ENCODE results near the gene EBF4. TPM values are rescaled to one million over a fixed set of nuclear protein-coding genes. Genes with fewer than 3 reads are reported as not detected.
"Not testable (repeated sequence)": the region's sequence is repeated elsewhere in the genome, so short reads cannot be mapped to it uniquely, and the experiment has no call there.

Gene EBF4
- total and polyA plus RNA-seq, 7 experiments from 2014 or later = 0.09 to 10.5 (median 6.7) TPM

GRCh38 chr20:2761885-2762284 is 69.3 kb downstream of the EBF4 start:
- ChIA-PET POLR2A (no interaction called here), CTCF (interaction anchor here (1.6 kb wide), 1 partner anchor 9 kb away, joined by 5 read pairs; no protein-coding TSS in a partner anchor)
- Mint-ChIP-seq H3K36me3 (no peaks in the 10 kb centered on the region), H3K9me3 (no peaks in the 10 kb centered on the region), H3K27ac (no peak overlapping the region), H3K4me1 (peaks cover 0 to under 1% (median 0%) of the 10 kb centered on the region in 7 donors), H3K27me3 (peaks cover under 1 to 8% (median 6%) of the 10 kb centered on the region in 5 donors), H3K4me3 (no peak overlapping the region)
- intact Hi-C loops (cut with micrococcal nuclease) = no loop called here
- no peak overlapping the region for H3K4me3 ChIP-seq (ENCODE audit: low read length)
- DNase-seq = no peak
- no peak for ATAC-seq
- H3K4me1 ChIP-seq (ENCODE audit: control insufficient read depth in 2 of 2, insufficient read depth in 2 of 2, low read length in 2 of 2) = no peaks in the 10 kb centered on the region
- no peak overlapping the region for H3K27ac ChIP-seq (ENCODE audit: low read depth, low read length)
- no peaks in the 10 kb centered on the region for H3K36me3 ChIP-seq (ENCODE audit: control insufficient read depth in 2 of 3, insufficient read depth in 3 of 3, low read length in 3 of 3)
- H3K27me3 ChIP-seq (ENCODE audit: control insufficient read depth in 2 of 2, insufficient read depth in 2 of 2, low read length in 2 of 2) = no peaks in the 10 kb centered on the region
- no peaks in the 10 kb centered on the region for H3K9me3 ChIP-seq (ENCODE audit: control insufficient read depth in 2 of 3, low read length in 3 of 3)

DNA sequence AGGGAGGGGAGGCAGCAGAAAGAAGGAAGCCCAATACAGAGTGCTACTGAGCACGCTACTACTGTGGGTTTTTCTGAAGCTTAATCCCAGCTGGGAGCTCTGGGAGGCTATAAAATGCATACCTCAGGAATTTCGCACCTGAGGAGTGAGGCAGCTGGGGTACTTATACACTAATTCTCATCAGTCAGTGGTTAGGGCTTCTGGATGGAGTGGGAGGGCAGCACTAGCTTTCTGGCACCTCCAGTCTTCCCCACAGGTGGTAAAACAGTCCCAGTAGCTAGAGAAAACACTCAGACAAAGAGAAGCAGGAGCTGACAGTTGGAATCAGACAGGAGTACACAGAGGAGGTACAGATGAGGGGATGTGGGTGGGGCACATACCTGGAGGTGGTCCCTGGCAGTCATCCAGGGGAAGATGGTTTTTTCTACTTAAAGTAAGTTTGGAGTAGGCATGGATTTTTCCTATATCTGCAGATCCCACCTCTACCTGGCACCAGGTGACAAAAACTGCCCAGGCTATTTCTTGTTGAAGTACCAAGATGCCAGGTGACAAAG is 70.1 kb downstream of the EBF4 start:
- Mint-ChIP-seq H3K27me3 (peaks cover 0 to 14% (median 9%) of the 10 kb centered on the region in 5 donors), H3K9me3 (no peaks in the 10 kb centered on the region), H3K36me3 (no peaks in the 10 kb centered on the region), H3K27ac (no peak overlapping the region), H3K4me3 (no peak overlapping the region), H3K4me1 (no peaks in the 10 kb centered on the region)
- no peaks in the 10 kb centered on the region for H3K27me3 ChIP-seq (ENCODE audit: control insufficient read depth in 2 of 2, insufficient read depth in 2 of 2, low read length in 2 of 2)
- H3K4me1 ChIP-seq (ENCODE audit: control insufficient read depth in 2 of 2, insufficient read depth in 2 of 2, low read length in 2 of 2) = no peaks in the 10 kb centered on the region
- DNase-seq (no peak), ATAC-seq (no peak)
- no peak overlapping the region for H3K27ac ChIP-seq (ENCODE audit: low read depth, low read length)
- no peak overlapping the region for H3K4me3 ChIP-seq (ENCODE audit: low read length)
- no peaks in the 10 kb centered on the region for H3K36me3 ChIP-seq (ENCODE audit: control insufficient read depth in 2 of 3, insufficient read depth in 3 of 3, low read length in 3 of 3)
- no peaks in the 10 kb centered on the region for H3K9me3 ChIP-seq (ENCODE audit: control insufficient read depth in 2 of 3, low read length in 3 of 3)
- POLR2A ChIA-PET = no interaction called here
- intact Hi-C loops (cut with micrococcal nuclease) = no loop called here
- CTCF ChIA-PET = interaction anchor here (1.2 to 1.6 kb wide), 2 partner anchors 10 to 222 kb away, joined by 3 to 5 read pairs; no protein-coding TSS in a partner anchor

- intact Hi-C loops (cut with micrococcal nuclease) = no loop called here
- Mint-ChIP-seq H3K27me3 (peaks cover 0 to 16% (median 11%) of the 10 kb centered on the region in 5 donors), H3K4me3 (no peak overlapping the region), H3K9me3 (no peaks in the 10 kb centered on the region), H3K4me1 (no peaks in the 10 kb centered on the region), H3K36me3 (no peaks in the 10 kb centered on the region), H3K27ac (no peak overlapping the region)
- no peaks in the 10 kb centered on the region for H3K27me3 ChIP-seq (ENCODE audit: control insufficient read depth in 2 of 2, insufficient read depth in 2 of 2, low read length in 2 of 2)
- no peak for DNase-seq
- ChIA-PET POLR2A (no interaction called here), CTCF (interaction anchor here (1.2 to 1.6 kb wide), 2 partner anchors 10 to 221 kb away, joined by 3 to 5 read pairs; no protein-coding TSS in a partner anchor)
- H3K4me1 ChIP-seq (ENCODE audit: control insufficient read depth in 2 of 2, insufficient read depth in 2 of 2, low read length in 2 of 2) = no peaks in the 10 kb centered on the region
- no peaks in the 10 kb centered on the region for H3K36me3 ChIP-seq (ENCODE audit: control insufficient read depth in 2 of 3, insufficient read depth in 3 of 3, low read length in 3 of 3)
- no peaks in the 10 kb centered on the region for H3K9me3 ChIP-seq (ENCODE audit: control insufficient read depth in 2 of 3, low read length in 3 of 3)
- no peak overlapping the region for H3K27ac ChIP-seq (ENCODE audit: low read depth, low read length)
- ATAC-seq = no peak
- H3K4me3 ChIP-seq (ENCODE audit: low read length) = no peak overlapping the region
Measured at GRCh38 chr20:2763186-2763585, 70.6 kb downstream of the EBF4 start.

DNA sequence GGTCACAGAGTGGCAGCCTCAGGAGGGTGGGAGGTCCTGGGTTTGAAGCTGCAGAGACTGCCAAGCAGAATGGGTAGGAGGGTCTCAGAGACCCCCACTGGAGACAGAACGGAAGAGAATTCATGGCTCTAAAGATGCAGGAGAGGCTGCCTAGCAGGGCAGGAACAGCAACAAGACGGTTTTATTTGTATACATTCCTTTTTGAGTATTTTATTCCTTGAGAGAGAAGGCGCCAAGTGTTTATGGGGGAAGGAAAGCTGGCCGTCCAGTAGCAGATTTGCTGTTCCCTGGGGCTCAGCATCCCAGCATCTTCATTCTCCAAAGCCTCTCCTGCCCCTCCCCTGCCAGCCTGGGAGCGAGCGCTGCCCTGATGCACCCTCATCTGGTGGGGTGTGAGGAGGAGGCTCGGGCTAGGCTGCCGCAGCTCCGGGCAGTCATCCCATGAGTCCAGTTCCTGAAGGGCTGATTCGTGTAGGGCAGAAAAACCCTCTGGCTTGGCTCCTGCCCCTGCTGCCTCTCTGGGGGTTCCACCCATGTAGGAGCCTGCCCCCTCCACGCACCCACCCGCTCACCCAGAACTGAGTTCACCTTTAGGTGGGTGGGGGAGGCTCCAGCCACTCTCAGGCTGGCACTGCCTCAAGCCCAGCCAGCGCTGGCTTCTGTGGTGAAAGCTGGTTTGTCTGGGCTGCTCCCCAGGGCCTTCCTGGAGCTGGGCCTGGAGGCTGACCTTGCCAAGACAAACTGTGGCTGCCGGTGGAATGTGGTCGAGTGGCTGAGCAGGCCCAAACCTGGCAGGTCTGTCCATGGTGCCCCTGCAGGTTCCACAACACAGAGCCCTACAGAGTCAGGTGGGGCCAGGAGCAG is 75.4 kb downstream of the EBF4 start:
- peaks cover 4 to 21% (median 15%) of the 10 kb centered on the region in 5 donors for H3K27me3 Mint-ChIP-seq
- intact Hi-C loops (cut with micrococcal nuclease) = no loop called here
- POLR2A ChIA-PET = no interaction called here
- peaks cover 0 to 4% (median 0%) of the 10 kb centered on the region in 7 donors for H3K4me1 Mint-ChIP-seq
- H3K9me3 Mint-ChIP-seq = no peaks in the 10 kb centered on the region
- DNase-seq (no peak), ATAC-seq (no peak)
- Histone ChIP-seq H3K9me3 (ENCODE audit: control insufficient read depth in 2 of 3, low read length in 3 of 3) (no peaks in the 10 kb centered on the region), H3K4me3 (ENCODE audit: low read length) (no peak overlapping the region), H3K4me1 (ENCODE audit: control insufficient read depth in 2 of 2, insufficient read depth in 2 of 2, low read length in 2 of 2) (no peaks in the 10 kb centered on the region), H3K36me3 (ENCODE audit: control insufficient read depth in 2 of 3, insufficient read depth in 3 of 3, low read length in 3 of 3) (no peaks in the 10 kb centered on the region), H3K27me3 (ENCODE audit: control insufficient read depth in 2 of 2, insufficient read depth in 2 of 2, low read length in 2 of 2) (no peaks in the 10 kb centered on the region), H3K27ac (ENCODE audit: low read depth, low read length) (no peak overlapping the region)
- no peak overlapping the region for H3K27ac Mint-ChIP-seq
- CTCF ChIA-PET = no interaction called here
- no peaks in the 10 kb centered on the region for H3K36me3 Mint-ChIP-seq
- H3K4me3 Mint-ChIP-seq = no peak overlapping the region

GRCh38 chr20:2768632-2769015 is 76.0 kb downstream of the EBF4 start:
- Histone ChIP-seq H3K27me3 (ENCODE audit: control insufficient read depth in 2 of 2, insufficient read depth in 2 of 2, low read length in 2 of 2) (no peaks in the 10 kb centered on the region), H3K4me1 (ENCODE audit: control insufficient read depth in 2 of 2, insufficient read depth in 2 of 2, low read length in 2 of 2) (no peaks in the 10 kb centered on the region), H3K9me3 (ENCODE audit: control insufficient read depth in 2 of 3, low read length in 3 of 3) (no peaks in the 10 kb centered on the region), H3K36me3 (ENCODE audit: control insufficient read depth in 2 of 3, insufficient read depth in 3 of 3, low read length in 3 of 3) (no peaks in the 10 kb centered on the region), H3K4me3 (ENCODE audit: low read length) (no peak overlapping the region), H3K27ac (ENCODE audit: low read depth, low read length) (no peak overlapping the region)
- Mint-ChIP-seq H3K4me3 (no peak overlapping the region), H3K4me1 (peaks cover 0 to 4% (median 0%) of the 10 kb centered on the region in 7 donors), H3K36me3 (no peaks in the 10 kb centered on the region), H3K27ac (no peak overlapping the region), H3K9me3 (no peaks in the 10 kb centered on the region), H3K27me3 (peaks cover 4 to 21% (median 15%) of the 10 kb centered on the region in 5 donors)
- DNase-seq (no peak), ATAC-seq (no peak)
- ChIA-PET POLR2A (no interaction called here), CTCF (no interaction called here)
- intact Hi-C loops (cut with micrococcal nuclease) = no loop called here

- intact Hi-C loops (cut with micrococcal nuclease); H3K27ac Mint-ChIP-seq; H3K27me3 ChIP-seq (ENCODE audit: control insufficient read depth in 2 of 2, insufficient read depth in 2 of 2, low read length in 2 of 2); H3K9me3 ChIP-seq (ENCODE audit: control insufficient read depth in 2 of 3, low read length in 3 of 3); H3K36me3 ChIP-seq (ENCODE audit: control insufficient read depth in 2 of 3, insufficient read depth in 3 of 3, low read length in 3 of 3); ATAC-seq; H3K4me3 ChIP-seq (ENCODE audit: low read length); CTCF ChIA-PET; H3K4me1 Mint-ChIP-seq; POLR2A ChIA-PET; H3K27ac ChIP-seq (ENCODE audit: low read depth, low read length); H3K36me3 Mint-ChIP-seq; H3K4me1 ChIP-seq (ENCODE audit: control insufficient read depth in 2 of 2, insufficient read depth in 2 of 2, low read length in 2 of 2); H3K9me3 Mint-ChIP-seq; H3K4me3 Mint-ChIP-seq; DNase-seq: not testable (repeated sequence)
- H3K27me3 Mint-ChIP-seq = peaks cover 4 to 21% (median 15%) of the 10 kb centered on the region in 5 donors
Measured at GRCh38 chr20:2770091-2770490, 77.5 kb downstream of the EBF4 start.
